HG02642 (cell line): ENCODE results near the gene ADISSP.

Experiments used
- ATAC-seq: cut with Tn5 transposase; IDR thresholded peaks from one replicate; pipeline ENCODE4 v1.9.1; 2021; ENCODE audit warnings: mild to moderate bottlenecking; ENCODE audit not compliant: unreplicated experiment, poor library complexity

The ADISSP gene

GRCh38 chr20:3767427-3768341 is at the start of gene ADISSP:
Gene ADISSP (minus strand): TSS chr20:3767753. CDS start chr20:3760100, 7,653 bp downstream.
- ATAC-seq: peak; percentile 93

- ATAC-seq: no peak
Measured at GRCh38 chr20:3815703-3816315, 48.3 kb upstream of the ADISSP start.

GRCh38 chr20:3814928-3815495 is 47.5 kb upstream of the ADISSP start:
- no peak for ATAC-seq

- ATAC-seq: no peak
Measured at GRCh38 chr20:3813848-3814581, 46.5 kb upstream of the ADISSP start.

GRCh38 chr20:3812975-3813847 is 45.7 kb upstream of the ADISSP start:
- ATAC-seq: no peak

- no peak for ATAC-seq
Measured at GRCh38 chr20:3812259-3812681, 44.7 kb upstream of the ADISSP start.

GRCh38 chr20:3811467-3812258 is 44.1 kb upstream of the ADISSP start:
- no peak for ATAC-seq

- no peak for ATAC-seq
Measured at GRCh38 chr20:3808544-3808943, 41.0 kb upstream of the ADISSP start.

- ATAC-seq: no peak
Measured at GRCh38 chr20:3804781-3805180, 37.2 kb upstream of the ADISSP start.

- no peak for ATAC-seq
Measured at GRCh38 chr20:3804254-3804751, 36.8 kb upstream of the ADISSP start.

GRCh38 chr20:3803854-3804253 is 36.3 kb upstream of the ADISSP start:
- ATAC-seq: no peak

GRCh38 chr20:3803289-3803688 is 35.7 kb upstream of the ADISSP start:
- no peak for ATAC-seq

GRCh38 chr20:3802524-3803239 is 35.1 kb upstream of the ADISSP start:
- no peak for ATAC-seq

GRCh38 chr20:3801846-3802245 is 34.3 kb upstream of the ADISSP start:
- no peak for ATAC-seq

- no peak for ATAC-seq
Measured at GRCh38 chr20:3801299-3801698, 33.7 kb upstream of the ADISSP start.

GRCh38 chr20:3800878-3801260 is 33.3 kb upstream of the ADISSP start:
- ATAC-seq: no peak

- no peak for ATAC-seq
Measured at GRCh38 chr20:3800256-3800877, 32.8 kb upstream of the ADISSP start.

GRCh38 chr20:3798908-3799248 is 31.3 kb upstream of the ADISSP start:
- no peak for ATAC-seq
